ENCODE measurements around the gene IFNA1.
A peak's percentile ranks its signal among the peaks of the same experiment; 100 is the strongest.
"Not testable (repeated sequence)": the region's sequence is repeated elsewhere in the genome, so short reads cannot be mapped to it uniquely, and the experiment has no call there.

IFNA1 gene

DNA sequence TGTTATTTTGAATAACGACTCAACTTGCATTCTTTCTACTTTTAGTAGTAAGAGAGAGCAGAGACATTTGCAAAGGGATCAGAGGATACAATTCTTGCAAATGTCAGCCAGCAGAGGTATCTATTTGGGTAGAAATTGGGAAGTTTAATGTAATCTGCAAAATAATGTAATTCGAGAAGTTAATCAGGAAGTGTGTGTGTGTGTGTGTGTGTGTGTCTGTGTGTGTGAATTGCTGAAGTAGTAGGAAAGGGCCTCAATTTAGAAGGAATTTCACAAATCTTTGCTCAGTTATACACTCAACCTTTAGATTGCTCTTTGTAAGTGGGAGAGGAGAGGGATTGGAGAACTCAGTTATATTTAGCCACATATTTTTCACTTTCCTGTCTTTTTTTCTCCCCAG, 11.0 kb upstream of the IFNA1 start:
- Mint-ChIP-seq H3K4me1 (peaks cover 24% of the 10 kb centered on the region), H3K27me3 (peaks cover 88% of the 10 kb centered on the region), H3K27ac (no peak overlapping the region), H3K36me3 (no peaks in the 10 kb centered on the region), H3K4me3 (no peak overlapping the region), H3K9me3 (no peaks in the 10 kb centered on the region)
- no peak for ATAC-seq

DNA sequence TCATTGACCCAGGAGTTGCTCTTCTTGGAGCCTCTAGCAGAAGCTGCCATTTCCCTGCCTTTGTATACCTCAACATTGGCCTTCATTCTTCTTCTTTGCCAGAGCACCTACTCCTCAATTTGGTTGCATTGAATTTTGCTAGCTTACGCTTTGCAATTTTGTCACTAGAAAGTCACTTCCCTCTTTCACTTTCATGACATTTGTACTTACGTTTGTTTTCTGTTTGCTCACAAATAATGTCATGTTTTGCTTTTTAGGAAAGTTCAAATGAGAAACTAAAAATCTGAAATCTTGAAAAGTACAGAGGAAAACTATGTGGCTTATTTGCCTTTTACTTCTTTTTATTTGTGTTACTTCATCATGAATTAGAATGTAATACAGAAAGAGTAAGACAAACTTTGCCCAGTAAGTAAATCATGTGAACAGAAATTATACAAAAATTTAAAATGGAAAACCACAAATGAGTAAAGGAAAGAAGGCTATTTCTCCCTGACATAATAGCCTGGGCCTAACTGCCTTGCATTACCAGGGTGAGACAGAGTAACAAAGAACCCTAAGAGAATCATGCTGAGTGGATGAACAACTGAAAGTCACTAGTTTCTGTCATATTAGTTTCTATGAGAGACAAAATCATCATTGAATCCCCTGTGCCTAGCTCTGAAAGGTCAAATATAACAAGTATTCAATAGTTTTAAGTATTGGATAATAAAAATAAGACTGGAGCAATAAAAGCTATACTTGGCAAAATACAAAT, 7.4 kb upstream of the IFNA1 start:
- Mint-ChIP-seq H3K27ac (no peak overlapping the region), H3K4me1 (peaks cover 24% of the 10 kb centered on the region), H3K9me3 (no peaks in the 10 kb centered on the region), H3K27me3 (peaks cover 64% of the 10 kb centered on the region), H3K36me3 (no peaks in the 10 kb centered on the region), H3K4me3 (no peak overlapping the region)
- no peak for ATAC-seq

GRCh38 chr9:21434202-21435014, 5.8 kb upstream of the IFNA1 start:
- Mint-ChIP-seq H3K27me3 (peaks cover 49% of the 10 kb centered on the region), H3K36me3 (no peaks in the 10 kb centered on the region), H3K4me3 (no peak overlapping the region), H3K4me1 (peaks cover 10% of the 10 kb centered on the region), H3K27ac (no peak overlapping the region), H3K9me3 (no peaks in the 10 kb centered on the region)
- no peak for ATAC-seq

GRCh38 chr9:21435015-21435383, 5.2 kb upstream of the IFNA1 start:
- H3K9me3 Mint-ChIP-seq, H3K4me3 Mint-ChIP-seq, ATAC-seq, H3K36me3 Mint-ChIP-seq, H3K27ac Mint-ChIP-seq, H3K4me1 Mint-ChIP-seq: not testable (repeated sequence)
- peaks cover 46% of the 10 kb centered on the region for H3K27me3 Mint-ChIP-seq

DNA sequence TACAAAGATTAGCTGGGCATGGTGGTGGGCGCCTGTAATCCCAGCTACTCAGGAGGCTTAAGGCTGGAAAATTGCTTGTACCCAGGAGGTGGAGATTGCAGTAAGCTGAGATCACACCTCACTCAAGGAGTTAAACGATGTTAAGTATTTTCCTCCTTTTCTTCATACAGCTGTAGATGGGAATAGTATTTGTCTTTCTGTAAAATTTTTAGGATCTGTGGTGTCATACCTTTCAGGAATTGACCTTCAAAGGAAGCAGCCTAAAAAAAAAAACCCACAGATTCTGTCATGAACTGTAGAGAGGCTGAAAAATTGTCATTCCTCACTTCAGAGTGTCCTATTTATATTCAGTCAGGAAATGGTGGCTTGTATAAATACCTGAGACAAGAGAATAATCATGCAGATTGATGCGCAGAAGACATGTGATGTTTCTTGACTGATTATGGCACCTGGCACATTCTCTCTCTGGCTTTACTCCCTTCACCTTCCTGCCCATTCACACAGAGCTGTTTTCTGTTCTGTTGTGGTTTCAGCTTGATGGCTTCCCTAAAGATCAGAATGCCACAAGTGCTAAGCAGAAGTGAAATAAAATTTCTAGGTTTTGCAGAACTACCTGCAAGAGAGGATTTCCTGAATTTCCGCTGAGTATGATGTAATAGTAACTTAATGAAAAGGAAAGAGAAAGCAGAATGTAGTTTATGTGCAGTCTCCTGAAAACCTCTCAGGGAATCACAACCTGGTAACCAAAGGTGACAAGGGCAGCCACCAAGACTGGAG, 3.8 kb downstream of the IFNA1 start:
- Mint-ChIP-seq H3K4me1 (peaks cover 9% of the 10 kb centered on the region), H3K36me3 (no peaks in the 10 kb centered on the region), H3K27ac (no peak overlapping the region), H3K9me3 (no peaks in the 10 kb centered on the region), H3K27me3 (peaks cover 37% of the 10 kb centered on the region), H3K4me3 (no peak overlapping the region)
- ATAC-seq = peak; percentile 99

DNA sequence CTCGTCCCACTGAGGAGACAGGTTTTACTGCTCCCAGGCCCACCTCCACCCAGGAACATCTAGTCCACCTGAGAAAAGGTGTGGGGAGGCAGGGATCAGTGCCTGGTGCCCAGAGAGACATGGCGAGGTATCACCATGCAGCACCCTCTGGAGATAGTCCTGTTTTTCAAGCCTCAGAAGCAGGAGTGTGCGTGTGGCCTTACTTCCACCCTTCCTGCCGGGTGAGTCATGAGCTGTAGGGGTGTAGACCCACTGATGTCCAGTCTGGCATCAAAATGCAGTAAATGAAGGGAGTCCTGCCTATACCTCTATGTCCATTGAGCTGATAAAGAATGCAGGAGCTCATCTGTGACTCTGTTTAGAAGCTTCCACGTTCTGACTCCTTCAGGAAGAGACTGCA, 9.1 kb downstream of the IFNA1 start:
- H3K27ac Mint-ChIP-seq, H3K9me3 Mint-ChIP-seq, H3K36me3 Mint-ChIP-seq, H3K4me1 Mint-ChIP-seq, H3K4me3 Mint-ChIP-seq, ATAC-seq: not testable (repeated sequence)
- peaks cover 44% of the 10 kb centered on the region for H3K27me3 Mint-ChIP-seq

GRCh38 chr9:21450733-21451394, 10.6 kb downstream of the IFNA1 start:
- Mint-ChIP-seq H3K9me3 (no peaks in the 10 kb centered on the region), H3K27me3 (peaks cover 42% of the 10 kb centered on the region), H3K4me3 (no peak overlapping the region), H3K4me1 (no peaks in the 10 kb centered on the region), H3K27ac (no peak overlapping the region), H3K36me3 (no peaks in the 10 kb centered on the region)
- no peak for ATAC-seq

GRCh38 chr9:21452681-21453080, 12.4 kb downstream of the IFNA1 start:
- H3K4me3 Mint-ChIP-seq = no peak overlapping the region
- no peaks in the 10 kb centered on the region for H3K4me1 Mint-ChIP-seq
- H3K27ac Mint-ChIP-seq = no peak overlapping the region
- H3K36me3 Mint-ChIP-seq = no peaks in the 10 kb centered on the region
- peaks cover 45% of the 10 kb centered on the region for H3K27me3 Mint-ChIP-seq
- no peaks in the 10 kb centered on the region for H3K9me3 Mint-ChIP-seq
- ATAC-seq = no peak

DNA sequence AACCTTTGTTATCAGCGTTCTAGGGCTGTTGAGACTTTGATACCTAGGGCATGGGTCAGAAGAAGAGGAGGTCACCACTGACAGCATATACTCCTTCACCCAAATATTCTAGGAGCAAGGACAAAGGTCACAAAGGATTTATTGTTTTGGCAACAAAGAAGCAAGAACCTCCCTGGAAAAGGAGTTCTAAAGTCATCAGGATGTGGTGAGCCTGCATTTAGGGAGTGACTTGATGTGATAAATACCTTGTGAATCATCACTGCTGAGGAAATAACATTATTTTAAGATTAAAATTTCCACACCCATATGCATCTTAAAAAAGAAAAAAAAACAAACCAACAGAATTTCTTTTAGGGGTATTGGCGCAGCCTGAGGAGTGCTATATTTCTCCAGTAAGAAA, 13.9 kb downstream of the IFNA1 start:
- peaks cover 40% of the 10 kb centered on the region for H3K27me3 Mint-ChIP-seq
- no peaks in the 10 kb centered on the region for H3K36me3 Mint-ChIP-seq
- no peak overlapping the region for H3K4me3 Mint-ChIP-seq
- no peaks in the 10 kb centered on the region for H3K4me1 Mint-ChIP-seq
- no peaks in the 10 kb centered on the region for H3K9me3 Mint-ChIP-seq
- no peak overlapping the region for H3K27ac Mint-ChIP-seq
- ATAC-seq = no peak

DNA sequence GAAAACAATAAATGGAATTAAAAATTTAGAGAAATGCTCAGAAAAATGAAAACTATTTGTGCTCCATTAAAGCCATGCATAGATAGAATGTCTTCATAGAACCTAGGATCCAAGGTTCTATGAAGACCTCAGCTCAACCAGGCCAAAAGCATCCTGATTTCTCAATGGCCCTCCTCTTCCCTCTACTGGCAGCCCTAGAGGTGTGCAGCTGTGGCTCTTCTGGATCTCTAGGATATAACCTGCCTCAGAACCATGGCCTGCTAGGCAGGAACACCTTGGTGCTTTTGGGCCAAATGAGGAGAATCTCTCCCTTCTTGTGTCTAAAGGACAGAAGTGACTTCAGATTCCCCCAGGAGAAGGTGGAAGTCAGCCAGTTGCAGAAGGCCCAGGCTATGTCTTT, 15.1 kb downstream of the IFNA1 start:
- H3K9me3 Mint-ChIP-seq = no peaks in the 10 kb centered on the region
- H3K4me3 Mint-ChIP-seq = no peak overlapping the region
- no peaks in the 10 kb centered on the region for H3K36me3 Mint-ChIP-seq
- ATAC-seq = peak; percentile 74
- H3K27me3 Mint-ChIP-seq = peaks cover 35% of the 10 kb centered on the region
- no peaks in the 10 kb centered on the region for H3K4me1 Mint-ChIP-seq
- no peak overlapping the region for H3K27ac Mint-ChIP-seq

GRCh38 chr9:21461377-21461776, 21.1 kb downstream of the IFNA1 start:
- no peaks in the 10 kb centered on the region for H3K4me1 Mint-ChIP-seq
- no peak overlapping the region for H3K27ac Mint-ChIP-seq
- peaks cover 10% of the 10 kb centered on the region for H3K9me3 Mint-ChIP-seq
- no peak overlapping the region for H3K4me3 Mint-ChIP-seq
- no peak for ATAC-seq
- peaks cover 66% of the 10 kb centered on the region for H3K27me3 Mint-ChIP-seq
- peaks cover 4% of the 10 kb centered on the region for H3K36me3 Mint-ChIP-seq

GRCh38 chr9:21465138-21465537, 24.9 kb downstream of the IFNA1 start:
- Mint-ChIP-seq H3K27me3 (peaks cover 50% of the 10 kb centered on the region), H3K4me3 (no peak overlapping the region), H3K4me1 (no peaks in the 10 kb centered on the region), H3K27ac (no peak overlapping the region), H3K36me3 (peaks cover 4% of the 10 kb centered on the region), H3K9me3 (peaks cover 10% of the 10 kb centered on the region)
- no peak for ATAC-seq

DNA sequence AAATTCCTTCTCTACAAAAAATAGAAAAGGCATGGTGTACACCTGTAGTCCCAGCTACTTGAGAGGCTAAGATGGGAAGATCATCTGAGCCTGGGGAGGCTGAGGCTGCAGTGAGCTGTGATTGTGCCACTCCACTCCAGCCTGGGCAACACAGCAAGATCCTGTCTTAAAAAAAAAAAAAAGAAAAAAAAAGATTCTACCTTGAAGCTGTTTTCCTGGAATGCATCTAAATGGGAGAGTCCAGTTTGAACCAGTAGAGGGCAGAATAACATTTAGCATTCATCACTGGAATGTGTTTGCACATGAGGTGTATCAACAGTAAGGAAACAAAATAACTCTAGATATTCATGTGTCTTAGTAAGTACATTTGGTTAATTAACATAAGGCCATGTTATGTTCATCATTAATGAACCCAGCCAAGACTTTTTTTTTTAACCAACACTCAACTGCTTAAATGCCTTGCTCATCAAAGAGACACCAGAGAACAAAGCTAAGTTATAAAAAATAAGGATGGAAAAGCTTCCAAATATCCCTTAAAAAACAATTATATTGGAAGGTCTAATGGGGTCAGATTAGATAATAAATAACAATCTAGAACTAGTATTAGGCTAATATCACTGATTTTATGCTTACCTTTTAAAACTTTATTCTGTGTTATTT, 25.8 kb downstream of the IFNA1 start:
- Mint-ChIP-seq H3K4me3 (no peak overlapping the region), H3K36me3 (peaks cover 4% of the 10 kb centered on the region), H3K27me3 (peaks cover 42% of the 10 kb centered on the region), H3K9me3 (peaks cover 10% of the 10 kb centered on the region), H3K27ac (no peak overlapping the region), H3K4me1 (no peaks in the 10 kb centered on the region)
- ATAC-seq = no peak

DNA sequence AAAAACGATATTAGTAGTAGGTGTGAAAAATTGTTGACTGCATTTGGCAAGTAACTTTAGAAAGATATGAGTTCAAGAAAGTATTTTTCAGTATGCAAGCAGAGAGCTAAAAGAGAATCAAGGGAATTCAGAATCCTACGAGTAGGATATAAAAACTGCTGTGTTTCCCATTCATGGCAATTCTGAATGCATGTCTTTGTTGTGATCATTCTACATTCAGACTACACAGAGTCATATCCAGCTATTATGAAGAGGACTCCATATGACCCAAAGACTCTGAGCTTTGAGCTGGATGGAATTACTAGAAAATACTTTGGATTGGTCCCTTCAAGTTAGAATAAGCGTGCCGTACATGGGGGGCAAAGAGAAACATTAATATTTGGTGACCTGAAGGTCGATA, 29.9 kb downstream of the IFNA1 start:
- H3K27ac Mint-ChIP-seq = no peak overlapping the region
- no peak for ATAC-seq
- H3K27me3 Mint-ChIP-seq = peaks cover 31% of the 10 kb centered on the region
- H3K4me1 Mint-ChIP-seq = no peaks in the 10 kb centered on the region
- no peak overlapping the region for H3K4me3 Mint-ChIP-seq
- no peaks in the 10 kb centered on the region for H3K36me3 Mint-ChIP-seq
- no peaks in the 10 kb centered on the region for H3K9me3 Mint-ChIP-seq

DNA sequence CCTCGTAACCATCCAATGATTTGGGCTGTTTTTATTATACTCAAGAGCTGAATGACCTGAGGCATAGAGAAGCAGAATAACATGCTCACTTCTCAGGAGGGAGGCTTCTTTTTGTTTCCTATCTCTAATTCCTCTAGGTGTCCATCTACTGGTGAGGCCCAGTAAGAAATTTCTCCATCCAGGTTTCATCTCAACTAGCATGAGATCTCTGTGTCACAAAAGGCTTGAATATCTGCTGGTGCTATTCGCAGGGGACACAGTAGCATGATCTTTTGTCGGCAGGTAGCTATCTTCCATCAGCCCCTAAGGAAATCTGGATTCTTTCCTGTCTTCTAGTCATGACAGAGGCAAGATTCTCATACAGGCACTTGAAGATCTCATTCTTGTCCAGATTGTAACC, 33.0 kb downstream of the IFNA1 start:
- Mint-ChIP-seq H3K36me3 (no peaks in the 10 kb centered on the region), H3K4me1 (no peaks in the 10 kb centered on the region), H3K9me3 (no peaks in the 10 kb centered on the region), H3K27me3 (peaks cover 18% of the 10 kb centered on the region), H3K27ac (no peak overlapping the region), H3K4me3 (no peak overlapping the region)
- no peak for ATAC-seq
